Upper lobe of left lung (tissue), 4 donors: ENCODE data around the gene ZKSCAN1.

Experiments
- CTCF ChIP-seq, 6 experiments: fragments of 450-650 bp in 4 of 6; fragments of 200-600 bp in 2 of 6; sonication (generic) in 2 of 6; IDR thresholded peaks; one replicate each; pipeline ENCODE4 v1.5.1; 2016 to 2019; ENCODE audit warnings: antibody characterized with exemption in 6 of 6
- EP300 ChIP-seq, 4 donors: sonication (generic); formaldehyde crosslinking; IDR thresholded peaks; one replicate each; pipeline ENCODE4 v1.5.1; 2017; ENCODE audit warnings: antibody characterized with exemption in 4 of 4, control low read depth in 2 of 4
- POLR2A ChIP-seq, 4 donors: fragments of 450-650 bp; IDR thresholded peaks; one replicate each; pipeline ENCODE4 v1.5.1; 2016 to 2017; ENCODE audit warnings: antibody characterized with exemption in 4 of 4, mild to moderate bottlenecking in 2 of 4
- POLR2AphosphoS5 ChIP-seq, 2 donors: sonication (generic); formaldehyde crosslinking; IDR thresholded peaks; one replicate each; pipeline ENCODE4 v1.5.1; 2017; ENCODE audit warnings: antibody characterized with exemption in 2 of 2

- TF ChIP-seq CTCF (IDR thresholded peaks at IDR 0.05) (peak in 1 of 6 experiments; percentile 28), POLR2A (IDR thresholded peaks at IDR 0.05) (peak in 3 of 4 donors; percentile 42 to 93 (median 79)), EP300 (IDR thresholded peaks at IDR 0.05) (peak in 1 of 4 donors; percentile 39), POLR2AphosphoS5 (IDR thresholded peaks at IDR 0.05) (peak; percentile 93 to 96)
These were observed 73.4 kb downstream of the ZKSCAN1 start, which contains the start of gene COPS6 for GRCh38 chr7:100088621-100089457.
